ENCODE data around the gene RALGPS1. TPM values are rescaled to one million over a fixed set of nuclear protein-coding genes. Genes with fewer than 3 reads are reported as not detected.

The RALGPS1 gene
- total RNA-seq, 1 donor from 2014 or later = 30.7 TPM

GRCh38 chr9:127079446-127080140 is 165.0 kb downstream of the RALGPS1 start:
- Mint-ChIP-seq H3K36me3 (peaks cover 3% of the 10 kb centered on the region), H3K27ac (no peak overlapping the region), H3K9me3 (no peaks in the 10 kb centered on the region), H3K4me1 (peaks cover 38% of the 10 kb centered on the region), H3K4me3 (no peak overlapping the region), H3K27me3 (ENCODE audit: insufficient read depth, low read depth) (peaks cover 2% of the 10 kb centered on the region)
- Histone ChIP-seq H3K36me3 (no peaks in the 10 kb centered on the region), H3K9ac (no peak overlapping the region), H3K27me3 (no peaks in the 10 kb centered on the region), H3K79me2 (ENCODE audit: low read depth) (no peaks in the 10 kb centered on the region), H3K4me1 (peaks cover 27% of the 10 kb centered on the region), H3K4me2 (no peak overlapping the region), H2AFZ (replicated peaks) (no peak overlapping the region), H3K9me3 (ENCODE audit: low read depth) (no peaks in the 10 kb centered on the region), H4K20me1 (ENCODE audit: low read depth) (peaks cover 2% of the 10 kb centered on the region), H3K27ac (no peak overlapping the region), H3K4me3 (no peak overlapping the region), H3F3A (ENCODE audit: low read depth) (peaks cover 6% of the 10 kb centered on the region)
- DNase-seq (ENCODE audit: low spot score) = no peak
- no peak for TF ChIP-seq EZH2 (IDR thresholded peaks at IDR 0.05)
- TF ChIP-seq EZH2phosphoT487 (IDR thresholded peaks at IDR 0.05) = no peak
- no peak for TF ChIP-seq CTCF (IDR thresholded peaks at IDR 0.05)

DNA sequence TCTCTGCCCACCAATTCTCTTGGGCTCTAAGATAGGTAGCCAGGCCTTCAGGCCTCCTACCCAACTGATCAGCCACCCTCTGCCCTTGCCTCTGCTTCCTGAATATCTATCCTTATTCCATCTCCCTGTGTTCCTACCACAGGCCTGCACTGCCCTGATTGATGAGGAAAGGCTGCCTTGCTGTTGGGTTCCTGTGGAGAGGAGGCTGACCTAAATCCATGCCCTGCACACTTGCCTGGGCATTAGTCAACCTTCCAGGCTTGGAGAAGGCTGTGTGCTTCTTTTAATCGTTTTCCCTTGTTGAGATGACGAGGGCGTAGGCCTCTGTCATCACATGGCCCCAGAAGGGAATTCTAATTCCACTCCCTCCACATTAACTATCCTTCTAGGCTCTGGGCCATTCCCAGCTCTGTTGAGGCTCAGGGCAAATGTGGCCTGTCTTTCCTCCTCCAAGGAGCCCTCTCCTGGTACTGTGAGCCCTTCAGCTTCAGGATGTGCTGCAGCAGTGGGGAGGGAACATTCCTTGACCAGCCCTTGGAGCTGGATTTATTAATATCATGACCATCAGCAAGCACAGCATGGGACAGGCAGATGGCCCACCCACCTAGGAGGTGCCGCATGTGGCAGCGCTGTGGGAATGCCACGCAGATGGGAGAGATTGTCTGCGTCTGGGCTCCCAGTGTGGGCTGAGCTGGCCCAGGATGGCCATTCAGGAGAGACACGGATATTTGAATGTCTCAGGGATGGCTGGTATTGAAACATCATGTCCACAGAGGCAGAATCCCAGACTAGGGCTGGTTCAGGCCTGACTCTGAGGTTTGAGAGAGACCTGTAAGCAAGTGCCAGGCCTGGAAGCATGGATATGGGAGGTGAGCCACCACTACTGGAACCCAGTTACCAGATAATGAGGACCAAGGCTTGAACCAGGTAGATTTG is 166.9 kb downstream of the RALGPS1 start:
- no peaks in the 10 kb centered on the region for H3F3A ChIP-seq (ENCODE audit: low read depth)
- H3K79me2 ChIP-seq (ENCODE audit: low read depth) = no peaks in the 10 kb centered on the region
- H3K27ac ChIP-seq = no peak overlapping the region
- H3K9me3 Mint-ChIP-seq = no peaks in the 10 kb centered on the region
- H3K36me3 ChIP-seq = no peaks in the 10 kb centered on the region
- TF ChIP-seq EZH2 (IDR thresholded peaks at IDR 0.05) (no peak), EZH2phosphoT487 (IDR thresholded peaks at IDR 0.05) (no peak), CTCF (IDR thresholded peaks at IDR 0.05) (no peak)
- no peak overlapping the region for H3K9ac ChIP-seq
- H3K4me1 Mint-ChIP-seq = peaks cover 20% of the 10 kb centered on the region
- H3K27ac Mint-ChIP-seq = no peak overlapping the region
- H3K9me3 ChIP-seq (ENCODE audit: low read depth) = no peaks in the 10 kb centered on the region
- H3K36me3 Mint-ChIP-seq = peaks cover 3% of the 10 kb centered on the region
- H2AFZ ChIP-seq (replicated peaks) = no peak overlapping the region
- H3K4me3 ChIP-seq = no peak overlapping the region
- DNase-seq (ENCODE audit: low spot score) = no peak
- H3K27me3 Mint-ChIP-seq (ENCODE audit: insufficient read depth, low read depth) = peaks cover 2% of the 10 kb centered on the region
- H4K20me1 ChIP-seq (ENCODE audit: low read depth) = no peaks in the 10 kb centered on the region
- no peaks in the 10 kb centered on the region for H3K27me3 ChIP-seq
- H3K4me3 Mint-ChIP-seq = no peak overlapping the region
- H3K4me2 ChIP-seq = no peak overlapping the region
- peaks cover 11% of the 10 kb centered on the region for H3K4me1 ChIP-seq

DNA sequence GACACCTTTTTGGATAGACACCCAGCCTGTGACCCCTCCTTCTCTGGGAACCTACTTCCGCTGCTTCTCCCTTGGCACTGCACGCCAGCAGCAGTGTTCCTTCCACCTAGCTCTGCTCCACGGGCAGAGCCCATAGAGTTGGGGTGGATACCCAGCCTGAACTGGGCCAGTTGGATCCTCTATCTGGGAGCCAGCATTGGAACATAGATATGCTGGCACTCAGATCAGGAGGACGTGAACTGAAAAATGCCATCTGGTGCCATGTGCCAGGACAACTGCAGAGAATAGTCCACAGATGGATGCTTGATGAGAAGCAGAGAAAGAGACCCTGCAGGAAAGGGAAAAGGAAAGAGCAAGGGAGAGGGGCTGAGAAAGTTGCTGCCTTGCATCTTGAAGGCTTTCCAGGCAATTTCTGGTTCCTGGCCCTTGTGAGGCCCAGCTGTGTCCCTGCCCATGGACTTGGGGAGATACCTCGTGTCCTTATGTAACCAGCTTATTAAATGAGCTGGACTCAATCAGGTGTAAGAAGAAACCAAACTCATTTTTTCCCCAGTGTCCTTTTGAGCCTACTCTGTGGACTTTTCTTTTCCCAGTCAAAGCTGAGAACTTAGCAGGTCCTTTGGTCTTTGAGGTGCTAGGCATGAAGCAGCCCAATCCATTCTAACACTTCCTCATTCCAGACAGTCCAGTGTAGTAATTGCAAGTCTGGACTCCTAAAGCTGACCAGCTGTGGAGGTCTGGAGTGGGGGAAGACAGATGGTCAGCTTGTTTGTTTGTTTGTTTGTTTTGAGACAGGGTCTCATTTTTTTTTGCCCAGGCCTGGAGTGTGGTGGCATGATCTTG is 168.8 kb downstream of the RALGPS1 start:
- no peak overlapping the region for H3K4me2 ChIP-seq
- no peaks in the 10 kb centered on the region for H3K9me3 Mint-ChIP-seq
- peaks cover 2% of the 10 kb centered on the region for H3K4me1 Mint-ChIP-seq

More for the DNA sequence above, 168.8 kb downstream of the RALGPS1 start:
- Histone ChIP-seq H3K9ac (no peak overlapping the region), H3K27me3 (no peaks in the 10 kb centered on the region), H3K36me3 (no peaks in the 10 kb centered on the region), H4K20me1 (ENCODE audit: low read depth) (no peaks in the 10 kb centered on the region), H3K9me3 (ENCODE audit: low read depth) (no peaks in the 10 kb centered on the region), H2AFZ (replicated peaks) (no peak overlapping the region), H3K4me1 (no peaks in the 10 kb centered on the region), H3K4me3 (no peak overlapping the region), H3K79me2 (ENCODE audit: low read depth) (no peaks in the 10 kb centered on the region), H3F3A (ENCODE audit: low read depth) (no peaks in the 10 kb centered on the region), H3K27ac (no peak overlapping the region)
- peaks cover 3% of the 10 kb centered on the region for H3K36me3 Mint-ChIP-seq
- DNase-seq (ENCODE audit: low spot score) = no peak
- H3K27ac Mint-ChIP-seq = no peak overlapping the region
- no peak overlapping the region for H3K4me3 Mint-ChIP-seq
- TF ChIP-seq EZH2 (IDR thresholded peaks at IDR 0.05) (no peak), EZH2phosphoT487 (IDR thresholded peaks at IDR 0.05) (no peak), CTCF (IDR thresholded peaks at IDR 0.05) (no peak)
- peaks cover 2% of the 10 kb centered on the region for H3K27me3 Mint-ChIP-seq (ENCODE audit: insufficient read depth, low read depth)
